ENCODE results near the gene CERCAM. TPM values are rescaled to one million over a fixed set of nuclear protein-coding genes. Genes with fewer than 3 reads are reported as not detected.

The CERCAM gene
- polyA plus RNA-seq, 1 donor from 2014 or later: 1.1 TPM

- Histone ChIP-seq H3K4me2 (ENCODE audit: low read length) (no peak overlapping the region), H3K27me3 (ENCODE audit: insufficient read depth, low read depth, low read length) (peaks cover 66% of the 10 kb centered on the region), H3K4me3 (ENCODE audit: low read length) (peak overlapping the region; percentile 69), H3F3A (ENCODE audit: insufficient read depth, low read length, poor library complexity, severe bottlenecking) (no peaks in the 10 kb centered on the region), H3K9me2 (ENCODE audit: insufficient read depth, low read length) (no peaks in the 10 kb centered on the region), H3K9ac (ENCODE audit: low read length) (no peak overlapping the region), H3K27ac (ENCODE audit: low read length) (no peak overlapping the region), H4K20me1 (ENCODE audit: insufficient read depth) (no peaks in the 10 kb centered on the region), H3K36me3 (ENCODE audit: insufficient read depth, low read length) (no peaks in the 10 kb centered on the region), H2AFZ (ENCODE audit: low read depth, low read length) (no peak overlapping the region), H3K9me3 (ENCODE audit: low read length) (no peaks in the 10 kb centered on the region), H3K79me2 (replicated peaks; ENCODE audit: insufficient read depth, low read length) (no peaks in the 10 kb centered on the region)
- TF ChIP-seq SMC3 (conservative IDR thresholded peaks at IDR 0.05; ENCODE audit: poor library complexity): no peak
- TF ChIP-seq MXI1 (conservative IDR thresholded peaks at IDR 0.05; ENCODE audit: poor library complexity, severe bottlenecking): no peak
- TF ChIP-seq CTCF (IDR thresholded peaks at IDR 0.05; ENCODE audit: poor library complexity, severe bottlenecking): no peak
- TF ChIP-seq RAD21 (conservative IDR thresholded peaks at IDR 0.05): no peak
- no peak for TF ChIP-seq REST (IDR thresholded peaks at IDR 0.05; ENCODE audit: borderline replicate concordance)
- no peak for TF ChIP-seq EZH2 (IDR thresholded peaks at IDR 0.05; ENCODE audit: borderline replicate concordance, insufficient read depth, low read length, poor library complexity, severe bottlenecking)
- no peak for TF ChIP-seq EP300 (conservative IDR thresholded peaks at IDR 0.05; ENCODE audit: poor library complexity, severe bottlenecking)
- no peak for TF ChIP-seq POLR2AphosphoS5 (IDR thresholded peaks at IDR 0.05)
- TF ChIP-seq TAF1 (IDR thresholded peaks at IDR 0.05; ENCODE audit: low read depth): no peak
Measured at GRCh38 chr9:128419061-128419925, 1.4 kb upstream of the CERCAM start.

GRCh38 chr9:128420060-128420650 lies 502 bp upstream of the CERCAM start:
- H3K27me3 ChIP-seq (ENCODE audit: insufficient read depth, low read depth, low read length): peaks cover 57% of the 10 kb centered on the region
- peak overlapping the region; percentile 53 for H3K9ac ChIP-seq (ENCODE audit: low read length)

More at GRCh38 chr9:128420060-128420650, 502 bp upstream of the CERCAM start:
- Histone ChIP-seq H2AFZ (ENCODE audit: low read depth, low read length) (no peak overlapping the region), H3K4me2 (ENCODE audit: low read length) (no peak overlapping the region), H3F3A (ENCODE audit: insufficient read depth, low read length, poor library complexity, severe bottlenecking) (no peaks in the 10 kb centered on the region), H3K9me3 (ENCODE audit: low read length) (no peaks in the 10 kb centered on the region), H4K20me1 (ENCODE audit: insufficient read depth) (no peaks in the 10 kb centered on the region), H3K79me2 (replicated peaks; ENCODE audit: insufficient read depth, low read length) (no peaks in the 10 kb centered on the region), H3K27ac (ENCODE audit: low read length) (no peak overlapping the region), H3K4me3 (ENCODE audit: low read length) (peak overlapping the region; percentile 69), H3K9me2 (ENCODE audit: insufficient read depth, low read length) (no peaks in the 10 kb centered on the region), H3K36me3 (ENCODE audit: insufficient read depth, low read length) (no peaks in the 10 kb centered on the region)
- peak; percentile 25 for TF ChIP-seq POLR2AphosphoS5 (IDR thresholded peaks at IDR 0.05)
- TF ChIP-seq REST (IDR thresholded peaks at IDR 0.05; ENCODE audit: borderline replicate concordance): no peak
- no peak for TF ChIP-seq EZH2 (IDR thresholded peaks at IDR 0.05; ENCODE audit: borderline replicate concordance, insufficient read depth, low read length, poor library complexity, severe bottlenecking)
- no peak for TF ChIP-seq TAF1 (IDR thresholded peaks at IDR 0.05; ENCODE audit: low read depth)
- TF ChIP-seq RAD21 (conservative IDR thresholded peaks at IDR 0.05): peak; percentile 57
- no peak for TF ChIP-seq EP300 (conservative IDR thresholded peaks at IDR 0.05; ENCODE audit: poor library complexity, severe bottlenecking)
- peak; percentile 73 for TF ChIP-seq SMC3 (conservative IDR thresholded peaks at IDR 0.05; ENCODE audit: poor library complexity)
- TF ChIP-seq CTCF (IDR thresholded peaks at IDR 0.05; ENCODE audit: poor library complexity, severe bottlenecking): peak; percentile 85
- peak; percentile 41 for TF ChIP-seq MXI1 (conservative IDR thresholded peaks at IDR 0.05; ENCODE audit: poor library complexity, severe bottlenecking)
